ENCODE measurements around the gene MOCS1.
A peak's percentile ranks its signal among the peaks of the same experiment; 100 is the strongest.

MOCS1 gene

GRCh38 chr6:39947611-39948068, 13.4 kb upstream of the MOCS1 start:
- no peak for DNase-seq

- no peak for DNase-seq
Measured at GRCh38 chr6:39945626-39946025, 11.4 kb upstream of the MOCS1 start.

- no peak for DNase-seq
Measured at GRCh38 chr6:39942903-39943580, 8.8 kb upstream of the MOCS1 start.

- DNase-seq, result no peak
Measured at GRCh38 chr6:39941820-39942219, 7.6 kb upstream of the MOCS1 start.

DNA sequence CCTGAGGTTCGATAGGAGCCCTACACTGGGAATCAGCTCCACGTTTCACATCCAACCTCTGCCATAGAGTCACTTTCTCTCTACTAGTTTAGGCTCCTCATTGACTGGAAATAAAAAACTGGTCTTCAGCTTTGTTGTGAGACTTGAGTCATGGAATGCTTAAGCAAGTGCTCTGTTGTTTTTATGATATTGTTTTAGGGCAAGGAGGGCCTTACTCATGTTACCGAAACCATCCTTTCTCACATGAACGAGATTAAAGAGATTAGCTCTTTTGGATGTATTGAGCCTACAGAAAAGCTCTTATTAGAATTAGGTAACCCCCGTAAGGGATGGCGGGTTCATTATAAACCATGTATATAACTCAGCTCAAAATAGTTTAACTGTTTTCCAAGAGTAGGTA, 6.9 kb upstream of the MOCS1 start:
- DNase-seq, result no peak

- DNase-seq, result peak; percentile 26
Measured at GRCh38 chr6:39938773-39939654, 4.8 kb upstream of the MOCS1 start.

- no peak for DNase-seq
Measured at GRCh38 chr6:39937686-39938333, 3.5 kb upstream of the MOCS1 start.

DNA sequence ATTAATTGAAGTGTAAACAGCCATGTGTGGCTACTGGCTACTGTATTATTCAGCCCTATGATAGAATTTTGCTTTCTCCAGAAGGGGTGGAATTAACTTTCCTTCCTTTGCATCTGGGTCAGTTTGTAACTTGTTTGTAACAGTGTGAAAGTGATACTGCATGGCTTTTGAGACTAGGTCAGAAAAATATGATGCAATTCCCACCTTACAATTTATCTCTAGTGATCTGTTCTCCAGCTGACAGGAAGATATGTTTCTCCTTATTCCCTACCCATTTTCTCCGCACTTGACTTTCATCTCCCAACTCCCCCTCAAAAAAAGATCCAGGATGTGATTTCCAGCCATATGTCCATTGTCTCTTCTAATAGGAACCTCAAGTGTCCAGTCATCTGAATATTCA, 2.6 kb upstream of the MOCS1 start:
- no peak for DNase-seq

DNA sequence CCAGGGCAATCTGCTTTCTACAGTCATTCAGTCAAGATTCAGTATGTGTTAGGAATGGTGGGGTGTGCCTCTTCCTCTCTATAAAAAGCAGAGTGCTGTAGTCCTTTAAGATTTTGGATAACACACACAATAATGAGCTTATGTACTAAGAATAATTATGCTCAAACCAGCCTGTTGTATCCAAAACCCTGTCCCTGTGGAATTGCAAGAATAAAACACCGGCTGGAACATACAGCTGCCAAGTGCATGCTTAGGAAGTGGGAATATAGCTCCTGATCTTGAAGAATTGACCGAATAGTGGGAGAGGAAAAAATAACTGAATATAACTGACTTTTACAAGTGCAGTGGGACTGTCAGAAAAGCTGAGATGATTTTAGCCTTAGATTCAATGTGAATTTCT, 979 bp upstream of the MOCS1 start:
- no peak for DNase-seq

DNA sequence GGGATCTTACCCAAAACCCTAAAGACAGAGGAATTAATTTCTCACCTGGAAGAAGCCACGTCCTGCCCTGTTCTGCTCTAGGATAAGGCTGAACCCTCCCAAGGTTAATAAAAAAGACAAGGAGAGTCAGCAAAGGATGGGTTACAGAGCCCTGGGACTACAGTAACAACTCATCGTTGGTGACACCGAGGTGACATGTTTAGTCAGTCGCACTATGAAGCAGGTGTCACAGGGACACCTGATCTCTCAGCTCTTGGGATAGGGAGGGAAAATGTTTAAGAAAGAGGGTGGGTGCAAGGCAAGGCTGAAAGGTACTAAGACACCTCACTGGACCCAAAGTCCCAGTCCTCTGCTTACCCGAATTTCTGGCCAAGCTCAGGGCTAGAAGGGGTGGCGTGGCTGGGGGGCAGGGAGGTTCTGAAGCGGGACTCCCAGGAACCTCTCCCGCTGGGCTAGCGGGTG, 562 bp downstream of the MOCS1 start:
- no peak for DNase-seq

DNA sequence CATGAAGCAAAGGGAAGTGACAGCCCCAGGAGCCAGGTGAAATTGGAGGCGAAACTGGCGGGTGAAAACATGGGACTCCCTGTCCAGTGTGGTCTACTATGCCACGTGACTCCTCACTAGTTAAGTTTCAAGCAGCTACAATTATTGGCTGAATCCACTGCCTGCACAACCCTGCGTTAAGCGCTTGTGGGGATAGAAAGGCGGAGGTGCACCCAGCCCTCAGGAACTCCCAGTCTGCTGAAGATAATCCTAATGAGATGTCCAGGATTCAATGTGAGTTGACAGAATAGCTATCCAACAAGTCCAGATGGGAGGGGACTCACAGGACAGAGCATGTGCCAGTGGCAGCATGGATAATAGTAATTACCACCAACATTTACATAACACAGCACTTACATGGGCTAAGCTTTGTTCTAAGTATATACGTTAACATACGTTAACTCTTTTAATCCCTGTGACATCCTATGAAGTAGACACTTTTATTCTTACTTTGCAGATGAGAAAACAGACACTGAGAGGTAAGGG, 1.8 kb downstream of the MOCS1 start:
- peak; percentile 80 for DNase-seq

DNA sequence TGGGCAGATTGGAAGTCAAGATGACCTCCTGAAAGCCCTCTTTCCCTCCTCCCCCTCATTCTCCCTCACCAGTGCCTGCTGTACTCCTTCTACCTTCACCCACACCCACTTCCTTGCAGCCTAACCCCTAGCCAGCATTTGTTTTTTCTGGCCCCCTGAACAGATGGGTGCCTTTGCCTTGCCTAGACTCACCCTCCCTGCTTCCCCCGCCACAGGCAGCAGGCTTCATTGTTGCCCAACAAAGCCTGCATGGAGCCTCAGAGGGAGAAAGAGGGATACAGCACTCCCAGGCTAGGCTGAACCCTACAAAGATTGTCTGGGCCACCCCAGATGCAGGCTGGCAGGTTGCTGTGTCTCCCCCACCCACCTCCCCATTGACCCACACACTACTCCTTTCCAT, 2.7 kb downstream of the MOCS1 start:
- DNase-seq, result no peak

DNA sequence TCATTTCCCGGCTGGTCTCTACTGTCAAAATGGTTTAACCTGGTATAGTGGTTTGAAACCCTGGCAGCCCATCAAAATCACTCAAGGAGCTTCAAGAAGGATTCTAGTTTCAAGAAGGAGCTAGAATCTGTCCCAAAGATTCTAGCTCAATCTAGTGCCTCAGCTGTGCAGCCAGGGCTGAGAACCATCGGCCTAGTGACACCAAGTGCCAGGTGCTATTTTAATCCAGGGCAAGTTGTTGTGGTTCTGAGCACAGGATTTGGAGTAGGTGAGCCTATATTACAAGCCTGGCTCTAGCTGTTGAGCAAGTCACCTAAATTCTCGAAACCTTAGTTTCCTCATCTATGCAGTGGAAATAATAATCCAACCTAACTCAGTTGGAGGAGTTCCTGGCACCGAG, 3.7 kb downstream of the MOCS1 start:
- no peak for DNase-seq

GRCh38 chr6:39929733-39930461, 4.4 kb downstream of the MOCS1 start:
- no peak for DNase-seq

GRCh38 chr6:39929039-39929732, 5.1 kb downstream of the MOCS1 start:
- DNase-seq, result no peak

- DNase-seq, result no peak
Measured at GRCh38 chr6:39927159-39927558, 7.1 kb downstream of the MOCS1 start.

- no peak for DNase-seq
Measured at GRCh38 chr6:39926668-39927067, 7.6 kb downstream of the MOCS1 start.

GRCh38 chr6:39925931-39926290, 8.4 kb downstream of the MOCS1 start:
- no peak for DNase-seq

GRCh38 chr6:39925191-39925930, 8.9 kb downstream of the MOCS1 start:
- DNase-seq, result no peak

GRCh38 chr6:39924283-39924682, 10.0 kb downstream of the MOCS1 start:
- no peak for DNase-seq

DNA sequence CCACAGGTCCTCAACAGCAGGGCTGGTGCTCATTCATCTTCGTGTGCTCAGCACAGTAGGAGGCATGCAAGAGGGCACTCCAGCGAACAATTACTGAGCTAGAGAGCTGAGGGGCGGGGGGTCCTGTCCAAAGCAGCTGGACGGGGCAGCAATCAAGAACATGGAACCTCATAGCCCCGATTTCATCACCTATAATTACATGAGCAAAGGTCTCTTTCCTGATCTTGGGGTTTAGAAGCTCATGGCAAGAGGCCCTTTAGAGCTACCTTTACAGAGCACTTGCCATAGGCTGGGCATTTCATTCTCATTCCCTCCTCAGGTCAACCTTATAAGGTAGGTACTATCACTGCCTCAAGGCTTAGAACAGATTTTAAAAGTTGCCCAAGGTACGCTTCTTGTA, 10.4 kb downstream of the MOCS1 start:
- DNase-seq, result no peak
